ENCODE measurements around the gene LRRC25.

DNA sequence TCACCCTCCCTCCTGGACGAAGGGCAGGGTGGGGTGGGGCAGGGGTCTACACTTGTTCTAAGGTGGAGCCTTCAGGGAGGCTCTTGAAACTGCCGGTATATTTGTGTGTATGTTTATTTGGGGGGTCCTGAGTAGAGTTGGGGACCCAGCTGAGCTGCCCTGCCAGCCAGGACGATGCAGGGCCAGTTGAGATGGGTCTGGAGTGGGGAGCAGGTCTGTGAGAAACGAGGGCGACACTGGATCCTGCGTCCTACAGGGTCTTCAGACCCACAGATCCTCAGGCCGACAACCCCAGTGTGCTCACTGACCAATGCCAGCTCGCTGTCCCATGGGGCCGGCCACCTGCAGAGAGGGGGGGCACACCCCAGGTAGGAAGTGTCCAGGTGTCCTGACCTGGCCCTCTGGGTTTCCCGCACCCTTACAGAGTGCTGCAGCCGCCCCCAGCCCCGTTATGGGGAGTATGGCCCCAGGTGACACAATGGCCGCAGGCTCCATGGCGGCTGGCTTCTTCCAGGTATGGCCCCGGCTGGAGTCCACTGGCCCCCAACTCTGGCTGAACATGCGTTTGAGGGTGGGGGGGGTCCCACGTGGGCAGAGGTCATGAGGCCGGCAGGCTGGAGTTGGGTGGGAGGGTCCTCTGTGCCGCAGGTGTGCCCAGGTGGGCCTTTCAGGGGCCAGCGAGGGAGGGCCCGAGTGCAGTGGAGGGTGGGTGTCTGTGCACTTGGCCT, 33.2 kb upstream of the LRRC25 start:
- TF ChIP-seq, protein P1, sequence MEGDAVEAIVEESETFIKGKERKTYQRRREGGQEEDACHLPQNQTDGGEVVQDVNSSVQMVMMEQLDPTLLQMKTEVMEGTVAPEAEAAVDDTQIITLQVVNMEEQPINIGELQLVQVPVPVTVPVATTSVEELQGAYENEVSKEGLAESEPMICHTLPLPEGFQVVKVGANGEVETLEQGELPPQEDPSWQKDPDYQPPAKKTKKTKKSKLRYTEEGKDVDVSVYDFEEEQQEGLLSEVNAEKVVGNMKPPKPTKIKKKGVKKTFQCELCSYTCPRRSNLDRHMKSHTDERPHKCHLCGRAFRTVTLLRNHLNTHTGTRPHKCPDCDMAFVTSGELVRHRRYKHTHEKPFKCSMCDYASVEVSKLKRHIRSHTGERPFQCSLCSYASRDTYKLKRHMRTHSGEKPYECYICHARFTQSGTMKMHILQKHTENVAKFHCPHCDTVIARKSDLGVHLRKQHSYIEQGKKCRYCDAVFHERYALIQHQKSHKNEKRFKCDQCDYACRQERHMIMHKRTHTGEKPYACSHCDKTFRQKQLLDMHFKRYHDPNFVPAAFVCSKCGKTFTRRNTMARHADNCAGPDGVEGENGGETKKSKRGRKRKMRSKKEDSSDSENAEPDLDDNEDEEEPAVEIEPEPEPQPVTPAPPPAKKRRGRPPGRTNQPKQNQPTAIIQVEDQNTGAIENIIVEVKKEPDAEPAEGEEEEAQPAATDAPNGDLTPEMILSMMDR (tag by site-specific recombination; IDR thresholded peaks at IDR 0.05) = no peak
- no peak for TF ChIP-seq KLF1 (tag by site-specific recombination; IDR thresholded peaks at IDR 0.05)
- TF ChIP-seq ZNF777 (tag by site-specific recombination; IDR thresholded peaks at IDR 0.05; ENCODE audit: borderline replicate concordance) = no peak
- TF ChIP-seq ZBTB21 (tag by site-specific recombination; IDR thresholded peaks at IDR 0.05) = no peak
- no peak for TF ChIP-seq TCF7L2 (IDR thresholded peaks at IDR 0.05; ENCODE audit: borderline replicate concordance, low read depth, low read length)
- TF ChIP-seq ZNF274 (IDR thresholded peaks at IDR 0.05; ENCODE audit: low read length) = no peak
- TF ChIP-seq ZNF274 (tag by site-specific recombination; IDR thresholded peaks at IDR 0.05; ENCODE audit: borderline replicate concordance) = no peak
- no peak for TF ChIP-seq KLF16 (tag by site-specific recombination; IDR thresholded peaks at IDR 0.05)
- TF ChIP-seq, protein P2, sequence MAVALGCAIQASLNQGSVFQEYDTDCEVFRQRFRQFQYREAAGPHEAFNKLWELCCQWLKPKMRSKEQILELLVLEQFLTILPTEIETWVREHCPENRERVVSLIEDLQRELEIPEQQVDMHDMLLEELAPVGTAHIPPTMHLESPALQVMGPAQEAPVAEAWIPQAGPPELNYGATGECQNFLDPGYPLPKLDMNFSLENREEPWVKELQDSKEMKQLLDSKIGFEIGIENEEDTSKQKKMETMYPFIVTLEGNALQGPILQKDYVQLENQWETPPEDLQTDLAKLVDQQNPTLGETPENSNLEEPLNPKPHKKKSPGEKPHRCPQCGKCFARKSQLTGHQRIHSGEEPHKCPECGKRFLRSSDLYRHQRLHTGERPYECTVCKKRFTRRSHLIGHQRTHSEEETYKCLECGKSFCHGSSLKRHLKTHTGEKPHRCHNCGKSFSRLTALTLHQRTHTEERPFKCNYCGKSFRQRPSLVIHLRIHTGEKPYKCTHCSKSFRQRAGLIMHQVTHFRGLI (tag by site-specific recombination; IDR thresholded peaks at IDR 0.05) = no peak
- no peak for TF ChIP-seq HOXC10 (CRISPR knock-in tag; IDR thresholded peaks at IDR 0.05)
- TF ChIP-seq ZNF830 (tag by site-specific recombination; IDR thresholded peaks at IDR 0.05; ENCODE audit: low read depth) = no peak
- no peak for TF ChIP-seq ZNF169 (tag by site-specific recombination; IDR thresholded peaks at IDR 0.05)

All from HEK293 (cell line).